GM19238 (cell line): Measurements from ENCODE around the gene SMAD3.

Experiments
- DNase-seq: peaks from one replicate; pipeline ENCODE4 v3.0.0; 2011; ENCODE audit warnings: low spot score; ENCODE audit not compliant: insufficient read length

Gene SMAD3

GRCh38 chr15:67179411-67179995 lies 114.1 kb downstream of the SMAD3 start:
- DNase-seq: no peak

- DNase-seq: no peak
These were observed 114.6 kb downstream of the SMAD3 start for GRCh38 chr15:67180035-67180434.

- no peak for DNase-seq
These were observed 115.3 kb downstream of the SMAD3 start for GRCh38 chr15:67180514-67181191.

GRCh38 chr15:67181221-67181639 lies 115.8 kb downstream of the SMAD3 start:
- no peak for DNase-seq

- no peak for DNase-seq
These were observed 118.2 kb downstream of the SMAD3 start for GRCh38 chr15:67183443-67184169.

- DNase-seq: no peak
These were observed 119.0 kb downstream of the SMAD3 start for GRCh38 chr15:67184208-67184925.

GRCh38 chr15:67185051-67185450 lies 119.6 kb downstream of the SMAD3 start:
- no peak for DNase-seq

- no peak for DNase-seq
These were observed 120.3 kb downstream of the SMAD3 start for GRCh38 chr15:67185621-67186225.

- DNase-seq: no peak
These were observed 120.8 kb downstream of the SMAD3 start for GRCh38 chr15:67186226-67186649.

GRCh38 chr15:67186688-67187087 lies 121.3 kb downstream of the SMAD3 start:
- DNase-seq: no peak

GRCh38 chr15:67187351-67187854 lies 122.0 kb downstream of the SMAD3 start:
- no peak for DNase-seq

- DNase-seq: no peak
These were observed 123.3 kb downstream of the SMAD3 start for GRCh38 chr15:67188551-67189218.

GRCh38 chr15:67189326-67190051 lies 124.1 kb downstream of the SMAD3 start:
- no peak for DNase-seq

GRCh38 chr15:67190326-67190725 lies 124.9 kb downstream of the SMAD3 start:
- DNase-seq: no peak

- DNase-seq: no peak
These were observed 125.4 kb downstream of the SMAD3 start for GRCh38 chr15:67190813-67191212.

GRCh38 chr15:67192185-67192820 lies 126.9 kb downstream of the SMAD3 start:
- DNase-seq: no peak

- no peak for DNase-seq
These were observed 128.0 kb downstream of the SMAD3 start for GRCh38 chr15:67193223-67193990.

- DNase-seq: no peak
These were observed 129.0 kb downstream of the SMAD3 start for GRCh38 chr15:67194171-67195114.
